ENCODE data around the gene SRC. TPM values are rescaled to one million over a fixed set of nuclear protein-coding genes. Genes with fewer than 3 reads are reported as not detected.

The SRC gene
- total RNA-seq, 2 experiments from 2014 or later, result 5.3 to 6.1 TPM

GRCh38 chr20:37453836-37454235 lies 107.9 kb downstream of the SRC start:
- no peak for DNase-seq
- Mint-ChIP-seq H3K36me3 (peaks cover 7% of the 10 kb centered on the region), H3K27ac (no peak overlapping the region), H3K9me3 (peaks cover 39% of the 10 kb centered on the region), H3K4me3 (no peak overlapping the region), H3K27me3 (peaks cover 7% of the 10 kb centered on the region), H3K4me1 (ENCODE audit: low read depth) (no peaks in the 10 kb centered on the region)
- intact Hi-C loops (cut with micrococcal nuclease), result no loop called here
- ChIA-PET POLR2A (no interaction called here), CTCF (no interaction called here)

- Mint-ChIP-seq H3K4me1 (ENCODE audit: low read depth) (no peaks in the 10 kb centered on the region), H3K36me3 (peaks cover 7% of the 10 kb centered on the region), H3K27me3 (peaks cover 7% of the 10 kb centered on the region), H3K27ac (no peak overlapping the region), H3K9me3 (peaks cover 42% of the 10 kb centered on the region), H3K4me3 (no peak overlapping the region)
- ChIA-PET CTCF (no interaction called here), POLR2A (no interaction called here)
- no peak for DNase-seq
- intact Hi-C loops (cut with micrococcal nuclease), result no loop called here
Observed at GRCh38 chr20:37454636-37455385, 108.9 kb downstream of the SRC start.

Other genes with a start within 250 kb of the SRC start
- gene RPN2, start 166.8 kb upstream of the SRC start, total RNA-seq, result 100 to 1,000 TPM; 123 to 125 TPM
- 1 to 10 TPM; 1.8 to 2.0 TPM for gene MROH8, start 166.6 kb upstream of the SRC start, total RNA-seq
- gene GHRH, start 84.3 kb upstream of the SRC start, total RNA-seq, result not detected
- gene MANBAL, start 56.5 kb upstream of the SRC start, total RNA-seq, result 10 to 100 TPM; 11.9 to 12.5 TPM
- under 1 TPM in 1 of 2 experiments, not detected in 1; 0.48 TPM for gene NNAT, start 175.1 kb downstream of the SRC start, total RNA-seq
- gene BLCAP, start 181.7 kb downstream of the SRC start, total RNA-seq, result 10 to 100 TPM; 16.0 to 16.4 TPM

Data from activated CD4-positive, alpha-beta memory T cell treated with anti-CD3 and anti-CD28 coated beads for 36 hours (primary cell).